HG02759 (cell line): ENCODE measurements around the gene IDH3B.
A peak's percentile ranks its signal among the peaks of the same experiment; 100 is the strongest.
"Not testable (repeated sequence)": the region's sequence is repeated elsewhere in the genome, so short reads cannot be mapped to it uniquely, and the experiment has no call there.

Experiments used
- ATAC-seq: cut with Tn5 transposase; IDR thresholded peaks from one replicate; pipeline ENCODE4 v1.9.1; 2021; ENCODE audit warnings: mild to moderate bottlenecking, moderate library complexity; ENCODE audit not compliant: unreplicated experiment

IDH3B gene

DNA sequence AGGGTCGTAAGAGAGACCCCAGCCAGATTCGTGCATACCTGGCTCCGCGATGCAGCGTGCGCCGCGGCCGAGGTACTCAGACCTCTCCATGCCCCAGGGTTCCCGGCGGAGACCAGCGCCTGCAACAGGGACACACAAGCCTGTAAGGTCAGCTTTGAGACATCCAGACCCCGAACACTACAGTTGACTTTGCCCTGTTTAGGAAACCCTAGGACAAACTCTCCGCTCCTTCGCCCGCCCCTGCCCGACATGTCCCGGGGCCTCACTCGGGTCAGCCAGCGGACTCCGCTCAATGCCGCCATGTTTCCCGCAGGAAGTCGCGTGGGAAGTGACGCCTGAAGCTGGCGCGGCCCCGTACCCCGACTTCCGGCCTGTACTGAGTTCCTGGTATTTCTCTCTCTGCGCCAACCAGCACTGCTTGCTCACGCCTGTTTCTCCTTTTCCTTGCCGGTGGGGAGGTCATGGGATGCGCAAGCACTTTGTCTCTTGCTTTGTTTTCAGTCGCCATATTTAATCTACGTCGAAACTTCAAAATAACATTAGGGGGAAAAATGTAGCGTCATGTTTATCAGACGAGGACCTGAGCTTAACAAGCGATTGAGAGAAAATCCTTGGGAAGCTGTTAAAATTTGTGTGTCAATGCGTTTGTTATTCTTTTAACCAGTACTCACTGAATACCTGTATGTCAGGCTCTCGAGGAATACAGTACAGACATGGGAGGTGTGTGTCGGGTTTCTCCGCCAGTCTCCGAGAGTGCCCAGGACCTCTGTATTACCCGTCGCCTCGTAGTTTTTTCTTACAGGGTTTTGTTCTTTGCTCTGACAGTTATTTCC, at the start of gene IDH3B:
TSS of gene IDH3B (minus strand) at position 330 of the 833 bp plus-strand sequence. CDS start at position 302, 28 bp downstream.
- ATAC-seq = peak; percentile 97

DNA sequence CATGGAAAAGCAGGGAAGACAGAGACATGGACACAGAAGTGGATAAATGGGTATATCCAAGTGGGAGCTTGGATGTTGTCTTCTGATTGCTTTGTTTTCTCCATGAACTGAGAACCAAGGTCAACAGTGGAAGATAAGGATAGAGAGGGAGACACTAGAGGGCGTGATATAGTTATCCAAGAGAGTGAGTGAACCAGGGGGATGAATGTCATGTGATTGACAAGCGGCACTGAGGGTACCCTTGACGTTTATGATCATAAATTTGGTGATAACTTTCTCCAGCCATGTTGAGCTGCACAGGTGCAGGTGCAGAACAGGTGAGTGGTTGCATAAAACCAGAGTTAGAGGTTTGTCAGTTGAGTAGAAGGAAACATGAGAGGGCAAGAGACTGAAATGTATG, 49.3 kb upstream of the IDH3B start:
- ATAC-seq = no peak

DNA sequence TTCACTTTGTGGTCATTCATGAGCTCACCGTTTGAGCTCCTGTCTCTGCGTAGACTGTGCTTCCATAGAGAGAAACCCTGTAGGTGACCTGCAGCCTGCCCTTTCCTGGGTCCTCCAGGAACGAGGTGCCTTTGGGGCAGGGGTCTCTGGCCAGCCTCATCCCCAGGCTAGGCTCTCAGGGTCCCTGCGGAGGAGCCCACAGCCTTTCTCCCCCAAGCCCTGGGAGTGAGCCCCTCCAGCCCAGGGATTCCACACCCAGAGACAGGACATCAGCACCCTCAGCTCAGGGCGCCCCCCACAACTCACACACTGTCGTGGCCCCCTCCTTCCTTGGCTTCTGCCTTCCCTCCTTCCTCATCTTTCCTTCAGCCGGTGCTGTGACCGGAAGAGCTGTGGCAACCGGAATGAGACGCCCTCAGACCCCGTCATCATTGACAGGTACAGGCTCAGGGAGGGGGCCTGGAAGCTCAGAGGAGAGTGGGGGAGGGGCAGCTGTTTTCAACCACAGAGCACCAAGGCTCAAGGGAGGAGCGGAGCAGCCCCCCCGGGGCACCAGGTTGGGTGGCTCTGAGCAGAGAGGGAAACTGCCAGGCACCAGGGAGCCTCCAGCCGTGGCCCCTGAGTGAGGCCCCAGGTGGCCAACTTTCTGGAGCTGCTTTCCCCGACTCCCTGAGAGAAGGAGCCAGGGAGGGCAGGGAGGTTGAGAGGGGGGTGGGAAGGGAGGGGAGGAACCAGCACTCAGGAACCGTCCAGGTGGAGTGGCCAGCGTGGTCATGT, 45.4 kb upstream of the IDH3B start:
- no peak for ATAC-seq

DNA sequence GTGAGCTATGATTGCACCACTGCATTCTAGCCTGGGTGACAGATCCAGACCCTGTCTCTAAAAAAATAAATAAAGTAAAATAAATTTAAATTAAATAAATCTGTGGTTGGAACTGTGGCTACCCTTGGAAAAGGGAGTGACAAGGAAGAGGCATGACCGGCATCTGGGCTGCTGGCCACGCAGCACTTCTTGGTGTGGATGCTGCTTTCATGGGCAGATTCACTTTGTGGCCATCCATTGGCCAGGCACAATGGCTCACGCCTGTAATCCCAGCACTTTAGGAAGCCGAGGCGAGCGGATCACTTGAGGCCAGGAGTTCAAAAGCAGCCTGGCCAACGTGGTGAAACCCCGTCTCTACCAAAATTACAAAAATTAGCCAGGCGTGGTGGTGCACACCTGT, 44.6 kb upstream of the IDH3B start:
- ATAC-seq = no peak

DNA sequence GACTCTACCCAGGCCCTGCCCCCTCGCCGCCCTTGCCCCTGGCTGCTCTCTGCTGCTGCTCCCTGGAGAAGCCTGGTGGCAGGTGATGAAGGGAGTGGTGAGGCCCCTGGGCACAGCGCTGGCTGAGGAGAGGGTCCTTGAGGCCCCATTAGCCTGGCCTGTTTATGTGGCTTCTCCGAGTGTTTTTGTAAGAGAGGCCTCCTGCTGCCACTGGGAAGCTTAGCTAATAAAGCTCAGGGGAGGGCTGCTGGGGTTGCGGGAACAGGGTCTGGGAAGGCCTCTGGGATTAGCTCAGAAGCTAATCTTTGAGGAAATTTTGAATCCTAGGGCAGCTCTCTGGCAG, 44.0 kb upstream of the IDH3B start:
- no peak for ATAC-seq

DNA sequence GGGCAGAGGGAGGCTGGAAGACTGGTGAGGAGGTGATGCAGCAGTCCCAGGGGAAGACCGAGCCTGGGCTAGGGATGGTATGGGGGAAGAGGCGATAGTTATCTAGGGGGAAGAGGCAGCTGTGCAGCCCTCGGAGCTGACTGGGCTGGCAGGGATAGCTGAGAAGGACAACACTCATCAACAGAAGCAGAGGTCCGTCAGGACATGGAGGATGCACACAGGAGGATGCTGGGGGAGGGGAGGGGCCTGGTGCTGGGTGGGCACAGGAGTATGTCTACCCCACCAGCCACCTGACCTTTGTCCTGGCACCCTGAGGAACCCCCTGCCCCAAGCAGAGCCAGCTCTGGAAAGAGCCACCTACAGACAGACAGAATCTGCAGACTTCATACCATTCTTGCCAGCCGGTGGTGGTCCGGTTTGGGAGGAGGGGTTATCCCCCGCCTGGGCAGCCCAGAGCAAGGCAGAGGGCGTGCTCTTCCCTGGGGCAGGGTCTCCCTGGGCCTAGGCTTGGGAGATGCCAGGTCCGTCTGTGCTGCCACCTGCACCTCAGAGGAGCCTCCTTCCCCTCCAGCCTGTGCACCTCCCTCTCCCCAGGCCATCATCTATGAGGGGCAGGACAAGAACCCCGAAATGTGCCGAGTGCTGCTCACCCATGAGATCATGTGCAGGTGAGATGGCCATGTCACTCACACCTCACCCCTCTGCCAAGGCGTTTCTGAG, 43.5 kb upstream of the IDH3B start:
- no peak for ATAC-seq

DNA sequence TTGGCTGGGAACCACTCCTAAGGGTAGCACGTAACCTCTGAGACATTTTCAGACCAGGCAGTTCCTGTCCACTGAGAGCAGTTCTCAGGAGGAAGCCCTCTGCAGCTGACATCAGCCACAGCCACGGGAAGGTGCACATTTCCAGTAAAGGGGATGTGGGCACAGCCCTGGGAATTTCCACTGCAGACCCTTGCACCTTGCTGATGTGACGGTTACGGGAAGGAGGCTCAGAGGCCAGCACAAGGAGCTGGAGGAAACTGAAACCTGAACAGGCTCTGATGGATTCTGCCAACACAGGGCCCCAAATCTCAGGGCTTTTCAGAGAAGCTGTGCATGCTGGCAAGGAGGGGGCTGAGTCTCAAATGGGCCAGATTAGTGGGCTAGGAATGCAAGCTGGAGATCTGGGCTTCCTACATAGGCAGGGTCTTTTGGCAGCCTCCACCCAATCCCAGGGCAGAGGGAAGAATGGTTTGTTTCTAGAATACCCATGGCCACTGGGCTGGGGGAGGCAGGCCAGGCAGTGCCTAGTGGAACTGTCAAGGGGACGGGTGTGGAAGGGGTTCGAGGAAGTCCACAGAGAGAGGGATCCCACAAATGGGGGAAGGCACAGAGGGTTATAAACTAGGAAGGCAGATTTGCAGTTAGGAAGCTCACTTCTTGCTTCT, 42.8 kb upstream of the IDH3B start:
- ATAC-seq = no peak

DNA sequence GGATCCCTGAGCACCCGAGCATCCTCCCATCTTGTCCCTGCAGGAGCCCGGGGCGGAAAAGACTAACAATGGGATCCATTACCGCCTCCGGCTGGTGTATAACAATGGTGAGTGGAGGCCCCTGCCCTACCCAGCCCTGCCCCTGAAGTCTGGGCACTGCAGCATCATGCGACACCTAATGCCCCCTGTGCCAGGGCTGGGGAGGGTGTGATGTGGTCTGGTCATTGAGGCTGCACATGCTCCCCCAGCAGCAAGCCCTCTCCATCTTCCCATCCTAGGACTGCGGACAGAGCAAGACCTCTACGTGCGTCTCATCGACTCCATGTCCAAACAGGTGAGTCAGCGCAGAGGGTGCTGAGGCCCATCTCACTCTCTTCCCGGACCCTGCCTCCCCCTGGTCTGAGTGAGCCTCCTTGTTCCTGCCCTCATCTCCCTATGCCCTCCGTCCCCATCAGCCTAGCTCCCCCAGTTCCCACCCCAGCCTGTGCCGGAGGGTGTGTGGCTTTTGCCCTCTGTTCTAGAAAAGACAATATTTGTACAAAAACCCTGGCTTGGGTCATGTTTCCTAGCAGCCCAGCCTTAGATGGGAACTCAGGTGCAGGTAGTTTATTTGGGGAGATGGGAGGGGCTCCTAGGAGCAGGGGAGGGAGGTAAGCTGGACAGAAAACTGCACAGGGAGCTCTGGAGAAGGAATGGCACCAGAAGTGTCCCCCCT, 42.1 kb upstream of the IDH3B start:
- no peak for ATAC-seq

DNA sequence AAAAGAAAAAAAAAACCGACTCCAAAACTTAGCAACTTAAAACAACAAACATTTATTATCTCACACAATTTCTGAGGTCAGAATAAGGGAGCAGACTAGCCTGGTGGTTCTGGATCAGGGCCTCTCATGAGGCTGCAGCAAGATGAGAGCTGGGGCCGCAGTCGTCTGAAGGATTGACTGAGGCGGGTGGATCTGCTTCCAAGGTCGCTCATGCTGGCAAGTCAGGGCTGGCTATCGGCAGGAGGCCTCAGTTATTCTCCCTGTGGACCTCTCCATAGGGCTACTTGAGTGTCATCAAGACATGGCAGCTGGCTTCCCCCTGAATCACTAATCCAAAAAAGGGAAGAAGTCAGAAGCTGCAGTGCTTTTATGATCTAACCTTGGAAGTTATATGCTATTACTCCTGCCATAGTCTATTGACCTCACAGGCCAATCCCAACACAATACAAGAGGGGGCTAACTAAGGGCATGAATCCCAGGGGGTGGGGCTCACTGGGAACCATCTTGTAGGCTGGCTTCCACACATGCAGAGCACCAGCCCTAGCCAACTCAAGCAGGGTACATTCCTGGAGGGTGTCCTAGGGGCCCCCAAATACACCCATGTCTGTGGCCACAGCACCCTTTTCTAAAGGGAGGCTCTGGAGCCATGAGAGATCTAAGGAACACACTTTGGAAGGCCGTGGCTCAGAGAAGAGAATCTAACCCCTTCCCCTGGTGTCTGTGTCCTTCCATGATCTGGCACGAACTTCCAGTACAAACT, 39.9 kb upstream of the IDH3B start:
- ATAC-seq = no peak

DNA sequence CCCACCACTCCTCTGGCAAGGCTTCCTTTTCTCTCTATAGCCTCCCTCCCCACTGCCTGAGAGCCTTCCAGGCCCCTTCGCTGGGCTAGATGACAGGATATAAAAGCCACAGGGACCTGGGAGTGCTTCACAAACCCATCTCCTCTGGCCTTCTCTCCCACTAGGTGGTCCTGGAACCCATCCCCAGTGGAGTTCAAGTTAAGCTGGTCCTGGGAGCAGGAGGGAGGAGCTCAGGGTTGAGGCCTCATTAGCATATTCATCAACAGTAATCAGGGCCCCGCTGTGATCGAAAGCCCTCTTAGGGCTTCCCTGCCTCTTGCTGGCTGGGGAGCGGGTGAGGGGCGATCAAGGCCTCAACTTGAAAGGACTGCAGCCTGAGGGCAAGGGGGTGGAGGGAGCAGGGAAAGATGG, 37.7 kb upstream of the IDH3B start:
- no peak for ATAC-seq

DNA sequence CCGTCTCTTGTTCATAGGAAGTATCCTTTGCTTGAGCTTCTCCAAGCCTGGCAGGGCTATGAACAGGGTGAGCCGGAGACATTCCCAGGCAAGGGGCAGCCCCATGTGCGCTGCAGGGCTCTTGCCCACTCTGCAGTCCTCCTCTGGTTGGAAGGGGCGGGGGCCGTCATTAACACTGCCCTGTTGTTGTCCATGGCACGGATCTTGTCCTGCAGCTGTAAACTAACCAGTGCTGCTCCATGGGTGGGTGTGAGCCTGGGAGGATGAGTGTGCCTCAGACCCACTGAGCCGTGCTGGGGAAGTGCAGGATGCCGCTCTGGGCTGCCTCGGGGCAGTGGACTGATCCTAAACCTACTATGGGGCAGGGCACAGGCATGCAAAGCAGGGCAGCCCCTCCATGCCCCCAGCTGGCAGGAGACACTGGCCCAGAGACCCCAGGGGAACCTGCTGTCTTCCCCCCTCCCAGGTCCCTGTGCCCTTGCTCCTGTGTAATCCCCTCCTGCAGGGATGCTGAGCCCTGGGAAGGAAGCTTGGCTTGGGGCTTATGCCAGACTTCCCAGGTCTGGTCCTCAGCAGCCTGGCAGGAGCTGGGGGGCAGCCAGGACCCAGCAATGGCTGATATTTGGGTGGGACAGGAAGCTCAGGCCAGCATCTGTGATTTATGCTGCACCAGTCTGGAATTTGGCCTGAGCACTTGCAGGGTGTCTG, 37.1 kb upstream of the IDH3B start:
- no peak for ATAC-seq

DNA sequence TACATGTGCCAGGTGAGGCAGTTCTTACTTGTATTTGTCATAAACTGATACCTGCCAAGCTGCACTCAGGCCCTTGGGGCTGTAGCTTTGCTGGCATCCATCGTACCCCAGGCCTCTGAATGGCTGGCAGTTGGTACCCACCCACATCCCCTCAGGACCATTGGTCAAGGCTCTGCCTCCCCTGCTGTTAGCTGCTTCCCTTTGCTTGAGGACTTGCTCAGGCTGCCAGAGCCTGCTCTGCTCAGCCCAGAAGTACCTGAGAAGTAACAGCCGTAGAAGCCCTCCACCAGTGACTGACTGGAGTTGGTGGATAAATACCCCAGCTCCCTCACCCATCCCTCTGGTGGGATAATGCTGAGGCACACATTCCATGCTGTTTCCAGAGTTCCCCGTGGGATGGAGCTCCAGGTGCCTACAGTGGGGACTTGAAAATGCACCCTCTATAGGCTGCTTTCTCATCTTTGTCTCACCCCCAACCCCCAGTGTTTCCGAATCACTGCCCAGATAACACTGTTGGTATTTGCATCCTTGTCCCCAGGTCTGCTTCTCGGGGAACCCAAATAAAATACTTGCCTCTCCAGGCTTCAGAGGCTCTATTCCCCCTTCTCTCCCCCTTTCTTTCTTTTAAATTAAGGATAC, 35.9 kb upstream of the IDH3B start:
- no peak for ATAC-seq

DNA sequence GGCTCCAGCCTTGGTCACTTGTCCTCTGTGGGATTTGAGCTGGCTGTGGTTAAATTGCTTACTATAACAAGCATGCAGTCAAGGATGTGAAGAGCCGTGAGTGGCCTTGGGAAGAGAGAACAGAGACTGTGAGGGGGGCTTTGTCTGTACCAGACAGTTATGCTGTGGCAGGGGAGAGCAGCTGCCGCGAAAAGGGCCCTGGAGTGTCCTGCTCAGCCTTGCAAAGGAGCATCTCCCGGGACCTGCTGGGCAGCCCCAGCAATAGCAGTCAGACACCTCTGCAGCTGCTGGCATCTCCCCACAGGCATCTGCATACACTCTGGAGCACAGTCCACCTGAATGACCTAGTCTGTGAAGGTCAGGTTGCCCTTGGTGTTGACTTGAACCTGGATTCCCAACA, 34.9 kb upstream of the IDH3B start:
- ATAC-seq = no peak

DNA sequence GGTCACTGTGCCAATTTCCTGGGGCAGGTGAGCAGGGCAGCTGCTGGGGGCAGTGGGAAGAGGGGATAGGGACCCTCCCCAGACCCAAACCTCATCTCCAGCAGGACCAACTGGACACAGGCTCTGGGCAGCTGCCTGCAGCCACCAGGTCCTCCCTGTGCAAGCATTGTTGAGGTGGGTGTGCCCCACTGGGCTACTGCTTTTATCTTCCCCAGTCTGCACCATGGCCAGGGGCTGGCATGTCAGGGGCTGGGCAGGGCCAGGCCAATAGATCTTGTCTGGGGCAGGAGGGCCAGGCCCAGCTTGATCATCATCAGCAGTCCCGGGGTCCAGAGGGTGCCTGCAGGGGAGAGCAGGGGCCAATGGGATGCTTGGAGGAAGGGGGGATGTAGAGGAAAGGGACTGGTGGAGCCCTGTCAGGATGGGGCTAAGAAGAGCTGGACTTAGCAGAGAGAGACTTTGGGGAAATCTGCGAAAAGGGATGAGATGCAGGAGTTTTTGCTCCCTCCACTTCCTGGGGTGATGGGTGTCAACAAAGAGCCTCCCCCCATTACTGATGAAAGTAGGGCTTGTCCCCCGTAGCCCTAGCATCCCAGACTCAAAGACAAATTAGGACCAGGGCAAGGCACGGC, 34.3 kb upstream of the IDH3B start:
- no peak for ATAC-seq

DNA sequence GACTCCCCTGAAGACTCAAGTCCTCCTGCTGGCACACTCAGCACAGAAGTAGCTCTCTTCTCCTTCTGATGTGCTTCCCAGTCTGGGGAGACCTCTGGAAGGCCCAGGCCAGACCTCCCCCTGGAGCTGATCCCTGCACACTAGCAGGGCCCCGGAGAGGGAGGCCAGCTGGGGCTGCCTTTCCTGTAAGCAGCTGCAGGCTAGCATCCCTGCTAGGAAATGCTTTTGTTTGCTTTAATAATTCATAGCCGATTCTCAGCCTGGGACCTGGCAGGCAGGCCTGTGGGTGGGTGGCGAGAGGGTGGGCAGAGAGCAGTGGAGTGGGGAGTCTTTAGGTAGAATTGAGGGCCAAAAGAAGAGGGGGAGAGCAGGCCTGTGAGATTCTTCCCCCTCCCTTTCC, 33.8 kb upstream of the IDH3B start:
- no peak for ATAC-seq

DNA sequence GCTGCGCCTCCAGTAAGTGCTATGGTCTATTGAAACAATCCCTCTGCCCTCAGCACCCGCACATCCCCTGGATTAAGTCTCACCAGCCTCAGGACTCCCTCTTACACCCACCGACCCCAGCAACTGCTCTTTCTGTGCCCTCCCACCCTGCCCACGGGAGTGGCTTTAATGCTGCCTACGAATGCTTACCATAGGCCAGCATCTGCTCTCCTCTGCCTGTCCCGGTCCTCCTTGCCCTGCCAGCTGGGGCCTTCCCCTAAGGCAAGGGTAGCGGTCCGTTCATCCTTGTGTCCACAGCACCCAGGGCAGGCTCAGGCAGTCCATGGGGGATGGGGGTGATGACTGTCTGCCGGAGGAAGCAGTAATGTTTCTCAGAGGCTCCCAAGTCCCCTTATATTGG, 32.6 kb upstream of the IDH3B start:
- ATAC-seq = no peak

DNA sequence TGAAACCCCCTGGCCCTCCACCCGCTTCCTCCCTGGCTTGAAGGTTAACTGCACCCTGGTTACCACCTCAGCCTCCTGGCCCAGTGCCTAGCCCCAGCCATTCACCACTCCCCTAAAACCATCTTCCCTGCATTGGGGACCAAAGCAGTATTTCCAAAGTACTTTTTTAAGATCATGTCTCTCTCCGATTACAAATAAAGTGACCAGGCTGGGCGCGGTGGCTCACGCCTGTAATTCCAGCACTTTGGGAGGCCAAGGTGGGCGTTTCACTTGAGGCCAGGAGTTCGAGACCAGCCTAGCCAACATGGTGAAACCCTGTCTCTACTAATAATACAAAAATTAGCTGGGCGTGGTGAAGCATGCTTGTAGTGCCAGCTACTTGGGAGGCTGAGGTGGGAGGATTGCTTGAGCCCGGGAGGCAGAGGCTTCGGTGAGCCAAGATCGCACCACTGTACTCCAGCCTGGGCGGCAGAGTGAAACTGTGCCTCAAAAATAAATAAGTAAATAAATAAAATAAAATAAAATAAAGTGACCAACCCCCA, 32.0 kb upstream of the IDH3B start:
- not testable (repeated sequence) for ATAC-seq
